Neural progenitor cell (in vitro differentiated cells): Measurements from ENCODE around the gene EYS. TPM values are rescaled to one million over a fixed set of nuclear protein-coding genes. Genes with fewer than 3 reads are reported as not detected.

Source experiments
- DNase-seq: peaks from one replicate; pipeline ENCODE4 v3.0.0-alpha.2; 2016; ENCODE audit warnings: low spot score
- H2AFZ ChIP-seq: fragments of 200-600 bp; sonication (generic); replicated peaks from 2 replicates; pipeline ENCODE4 v1.6.1; 2016; ENCODE audit warnings: antibody characterized with exemption
- H3F3A ChIP-seq: fragments of 200-600 bp; sonication (generic); 2 replicates; pipeline ENCODE4 v1.6.1; 2016; ENCODE audit warnings: antibody characterized with exemption, low read depth
- H3K27ac ChIP-seq: fragments of 200-600 bp; sonication (generic); 2 replicates; pipeline ENCODE4 v1.5.1; 2016; ENCODE audit warnings: mild to moderate bottlenecking
- H3K27me3 ChIP-seq: fragments of 200-600 bp; sonication (generic); 2 replicates; pipeline ENCODE4 v1.6.1; 2016; ENCODE audit warnings: mild to moderate bottlenecking, moderate library complexity
- H3K36me3 ChIP-seq: fragments of 200-600 bp; sonication (generic); 2 replicates; pipeline ENCODE4 v1.5.1; 2016
- H3K4me1 ChIP-seq: fragments of 200-600 bp; sonication (generic); 2 replicates; pipeline ENCODE4 v1.6.1; 2016; ENCODE audit warnings: mixed run types
- H3K4me2 ChIP-seq: fragments of 200-600 bp; sonication (generic); 2 replicates; pipeline ENCODE4 v1.6.1; 2016
- H3K4me3 ChIP-seq: fragments of 200-600 bp; sonication (generic); 2 replicates; pipeline ENCODE4 v1.5.1; 2016
- H3K79me2 ChIP-seq: fragments of 200-600 bp; sonication (generic); 2 replicates; pipeline ENCODE4 v1.6.1; 2016; ENCODE audit warnings: low read depth
- H3K9ac ChIP-seq: fragments of 200-600 bp; sonication (generic); 2 replicates; pipeline ENCODE4 v1.6.1; 2016
- H3K9me3 ChIP-seq: fragments of 200-600 bp; sonication (generic); 2 replicates; pipeline ENCODE4 v1.5.1; 2016; ENCODE audit warnings: low read depth
- H4K20me1 ChIP-seq: fragments of 200-600 bp; sonication (generic); 2 replicates; pipeline ENCODE4 v1.6.1; 2016; ENCODE audit warnings: low read depth
- H3K27ac Mint-ChIP-seq: 3 replicates; pipeline ENCODE4 v1.8.0; 2021; ENCODE audit warnings: mixed read lengths
- H3K27me3 Mint-ChIP-seq: 2 replicates; pipeline ENCODE4 v1.8.0; 2022; ENCODE audit warnings: low read depth, mild to moderate bottlenecking, inconsistent platforms, moderate library complexity, mixed read lengths; ENCODE audit not compliant: insufficient read depth
- H3K36me3 Mint-ChIP-seq: 3 replicates; pipeline ENCODE4 v1.8.0; 2021; ENCODE audit warnings: mixed read lengths
- H3K4me1 Mint-ChIP-seq: 3 replicates; pipeline ENCODE4 v1.8.0; 2021; ENCODE audit warnings: mixed read lengths
- H3K4me3 Mint-ChIP-seq: 3 replicates; pipeline ENCODE4 v1.8.0; 2021; ENCODE audit warnings: mild to moderate bottlenecking, moderate library complexity, mixed read lengths
- H3K9me3 Mint-ChIP-seq: 3 replicates; pipeline ENCODE4 v1.8.0; 2020; ENCODE audit warnings: mixed read lengths
- CTCF ChIP-seq: fragments of 200-600 bp; sonication (generic); IDR thresholded peaks from 2 replicates; pipeline ENCODE4 v1.5.1; 2017; ENCODE audit warnings: antibody characterized with exemption, mild to moderate bottlenecking
- EZH2 ChIP-seq: fragments of 200-600 bp; sonication (generic); IDR thresholded peaks from 2 replicates; pipeline ENCODE4 v1.6.1; 2017; ENCODE audit warnings: antibody characterized with exemption, mild to moderate bottlenecking, moderate library complexity
- EZH2phosphoT487 ChIP-seq: fragments of 200-600 bp; sonication (generic); IDR thresholded peaks from 2 replicates; pipeline ENCODE4 v1.6.1; 2017; ENCODE audit warnings: antibody characterized with exemption
- total RNA-seq: library from RNA; depleted of rRNA; stranded (reverse); fragments of >200 nt; gene quantifications from 2 replicates; pipeline ENCODE4 v1.2.3, GENCODE V29; 2015; ENCODE audit warnings: low replicate concordance

The EYS gene
- total RNA-seq, 1 donor from 2014 or later = not detected

GRCh38 chr6:64539917-64540316 lies 1167.1 kb downstream of the EYS start:
- H3K79me2 ChIP-seq = no peaks in the 10 kb centered on the region
- H3K9ac ChIP-seq = no peak overlapping the region
- no peaks in the 10 kb centered on the region for H3K9me3 ChIP-seq
- H3K27me3 ChIP-seq = no peaks in the 10 kb centered on the region
- Mint-ChIP-seq H3K27me3 (no peaks in the 10 kb centered on the region), H3K27ac (no peak overlapping the region), H3K4me1 (no peaks in the 10 kb centered on the region), H3K9me3 (no peaks in the 10 kb centered on the region), H3K4me3 (no peak overlapping the region), H3K36me3 (no peaks in the 10 kb centered on the region)
- H4K20me1 ChIP-seq = no peaks in the 10 kb centered on the region
- no peak for DNase-seq
- no peak overlapping the region for H3K4me2 ChIP-seq
- TF ChIP-seq CTCF (no peak), EZH2 (no peak), EZH2phosphoT487 (no peak)
- H3K4me3 ChIP-seq = no peak overlapping the region
- no peaks in the 10 kb centered on the region for H3F3A ChIP-seq
- no peak overlapping the region for H2AFZ ChIP-seq
- no peaks in the 10 kb centered on the region for H3K36me3 ChIP-seq
- H3K4me1 ChIP-seq = no peaks in the 10 kb centered on the region
- no peak overlapping the region for H3K27ac ChIP-seq

GRCh38 chr6:64538722-64539121 lies 1168.3 kb downstream of the EYS start:
- H2AFZ ChIP-seq = no peak overlapping the region
- Mint-ChIP-seq H3K27me3 (no peaks in the 10 kb centered on the region), H3K4me1 (no peaks in the 10 kb centered on the region), H3K4me3 (no peak overlapping the region), H3K36me3 (no peaks in the 10 kb centered on the region), H3K27ac (no peak overlapping the region), H3K9me3 (no peaks in the 10 kb centered on the region)
- no peak overlapping the region for H3K27ac ChIP-seq
- no peaks in the 10 kb centered on the region for H3K27me3 ChIP-seq
- no peaks in the 10 kb centered on the region for H3K79me2 ChIP-seq
- H3K36me3 ChIP-seq = no peaks in the 10 kb centered on the region
- no peak overlapping the region for H3K9ac ChIP-seq
- H3K4me3 ChIP-seq = no peak overlapping the region
- no peak for DNase-seq
- no peak for TF ChIP-seq CTCF
- no peak for TF ChIP-seq EZH2phosphoT487
- TF ChIP-seq EZH2 = no peak
- H3K4me2 ChIP-seq = no peak overlapping the region
- H3K9me3 ChIP-seq = no peaks in the 10 kb centered on the region
- H3F3A ChIP-seq = no peaks in the 10 kb centered on the region
- no peaks in the 10 kb centered on the region for H3K4me1 ChIP-seq
- H4K20me1 ChIP-seq = no peaks in the 10 kb centered on the region

- H3K9me3 ChIP-seq = no peaks in the 10 kb centered on the region
- no peak overlapping the region for H3K27ac Mint-ChIP-seq
- no peaks in the 10 kb centered on the region for H3K36me3 Mint-ChIP-seq
- TF ChIP-seq EZH2phosphoT487 = no peak
- TF ChIP-seq CTCF = no peak
- TF ChIP-seq EZH2 = no peak
- no peak for DNase-seq
- no peaks in the 10 kb centered on the region for H3K9me3 Mint-ChIP-seq
- no peaks in the 10 kb centered on the region for H3K27me3 Mint-ChIP-seq
- H3K4me3 ChIP-seq = no peak overlapping the region
- no peaks in the 10 kb centered on the region for H3K36me3 ChIP-seq
- H3K4me2 ChIP-seq = no peak overlapping the region
- H3K4me1 Mint-ChIP-seq = peaks cover 7% of the 10 kb centered on the region
- no peaks in the 10 kb centered on the region for H3K79me2 ChIP-seq
- H3K4me3 Mint-ChIP-seq = no peak overlapping the region
- no peak overlapping the region for H3K9ac ChIP-seq
- no peaks in the 10 kb centered on the region for H3K27me3 ChIP-seq
- H2AFZ ChIP-seq = no peak overlapping the region
- H3K4me1 ChIP-seq = peaks cover 4% of the 10 kb centered on the region
- no peaks in the 10 kb centered on the region for H4K20me1 ChIP-seq
- H3F3A ChIP-seq = no peaks in the 10 kb centered on the region
- H3K27ac ChIP-seq = no peak overlapping the region
These were observed 1179.1 kb downstream of the EYS start for GRCh38 chr6:64527899-64528298.

- no peaks in the 10 kb centered on the region for H3K27me3 Mint-ChIP-seq
- H3K4me1 Mint-ChIP-seq = no peaks in the 10 kb centered on the region
- Histone ChIP-seq H2AFZ (no peak overlapping the region), H3K36me3 (no peaks in the 10 kb centered on the region), H3K79me2 (no peaks in the 10 kb centered on the region), H3K9ac (no peak overlapping the region), H3K4me1 (peaks cover 4% of the 10 kb centered on the region), H3K27me3 (no peaks in the 10 kb centered on the region), H3K4me3 (no peak overlapping the region), H3K27ac (no peak overlapping the region), H3K4me2 (no peak overlapping the region), H4K20me1 (no peaks in the 10 kb centered on the region), H3F3A (no peaks in the 10 kb centered on the region), H3K9me3 (no peaks in the 10 kb centered on the region)
- H3K9me3 Mint-ChIP-seq = no peaks in the 10 kb centered on the region
- H3K36me3 Mint-ChIP-seq = no peaks in the 10 kb centered on the region
- no peak overlapping the region for H3K27ac Mint-ChIP-seq
- DNase-seq = no peak
- no peak overlapping the region for H3K4me3 Mint-ChIP-seq
- TF ChIP-seq EZH2phosphoT487 (no peak), CTCF (no peak), EZH2 (no peak)
These were observed 1184.2 kb downstream of the EYS start for GRCh38 chr6:64522859-64523258.
